WTC11 (cell line): ENCODE measurements around the gene PRR30. TPM values are rescaled to one million over a fixed set of nuclear protein-coding genes. Genes with fewer than 3 reads are reported as not detected.

Experiments
- ATAC-seq: fragments of 200-7000 bp; cut with Tn5 transposase; 2 replicates; pipeline ENCODE4 v1.10.0; 2021; ENCODE audit warnings: mild to moderate bottlenecking, moderate library complexity
- CTCF ChIA-PET: fragments of 300-600 bp; sonication (Branson Sonifier 250); formaldehyde crosslinking; loops from one replicate; lab custom pipeline; 2021; ENCODE audit warnings: antibody characterized with exemption; lab: Charles Lee
- POLR2A ChIA-PET: fragments of 350-600 bp; sonication (Branson Sonifier 250); formaldehyde crosslinking; loops from one replicate; lab custom pipeline; 2021; ENCODE audit warnings: antibody characterized with exemption; lab: Charles Lee
- DNase-seq: peaks from one replicate; pipeline ENCODE4 v3.0.0; 2021; ENCODE audit warnings: low spot score
- H3K27ac Mint-ChIP-seq: 2 replicates; pipeline ENCODE4 v1.8.0; 2021; ENCODE audit warnings: mixed read lengths
- H3K27me3 Mint-ChIP-seq: 2 replicates; pipeline ENCODE4 v1.8.0; 2021; ENCODE audit warnings: low read depth, mild to moderate bottlenecking, moderate library complexity, mixed read lengths
- H3K36me3 Mint-ChIP-seq: 2 replicates; pipeline ENCODE4 v1.8.0; 2021; ENCODE audit warnings: mixed read lengths
- H3K4me1 Mint-ChIP-seq: 2 replicates; pipeline ENCODE4 v1.8.0; 2022; ENCODE audit warnings: mixed read lengths
- H3K4me3 Mint-ChIP-seq: 2 replicates; pipeline ENCODE4 v1.8.0; 2021; ENCODE audit warnings: mild to moderate bottlenecking, moderate library complexity, mixed read lengths
- H3K9me3 Mint-ChIP-seq: 2 replicates; pipeline ENCODE4 v1.8.0; 2021; ENCODE audit warnings: mixed read lengths
- ATF1 ChIP-seq: sonication (generic); formaldehyde crosslinking; IDR thresholded peaks from 2 replicates; pipeline ENCODE4 v1.8.1; 2023; ENCODE audit warnings: mild to moderate bottlenecking, moderate library complexity, missing genetic modification reagents
- GABPB1 ChIP-seq: sonication (generic); formaldehyde crosslinking; IDR thresholded peaks from 2 replicates; pipeline ENCODE4 v1.8.1; 2023; ENCODE audit warnings: mild to moderate bottlenecking, missing genetic modification reagents
- GRHL2 ChIP-seq: fragments of 250-450 bp; sonication (Bioruptor Pico); IDR thresholded peaks from 2 replicates; pipeline ENCODE4 v1.8.0; 2022; ENCODE audit warnings: mild to moderate bottlenecking, moderate library complexity; ENCODE audit not compliant: insufficient replicate concordance, severe bottlenecking
- IRF2 ChIP-seq: sonication (generic); formaldehyde crosslinking; IDR thresholded peaks from 2 replicates; pipeline ENCODE4 v1.8.0; 2022; ENCODE audit warnings: low read depth, missing genetic modification reagents, borderline replicate concordance
- NFATC4 ChIP-seq: fragments of 250-450 bp; sonication (Bioruptor Pico); IDR thresholded peaks from 2 replicates; pipeline ENCODE4 v1.9.0; 2021; ENCODE audit warnings: mild to moderate bottlenecking
- ZNF396 ChIP-seq: fragments of 250-450 bp; sonication (Bioruptor Pico); IDR thresholded peaks from 2 replicates; pipeline ENCODE4 v1.8.0; 2021; ENCODE audit warnings: mild to moderate bottlenecking, moderate library complexity, borderline replicate concordance
- ZNF416 ChIP-seq: fragments of 250-450 bp; sonication (Bioruptor Pico); IDR thresholded peaks from 2 replicates; pipeline ENCODE4 v1.9.0; 2021; ENCODE audit warnings: mild to moderate bottlenecking, inconsistent platforms
- total RNA-seq: library from RNA; stranded (reverse); gene quantifications from 3 replicates; pipeline ENCODE4 v1.2.3, GENCODE V29; 2021
- TF ChIP-seq, protein P1 (sequence below): sonication (generic); formaldehyde crosslinking; conservative IDR thresholded peaks from 2 replicates; pipeline ENCODE4 v1.8.1; 2022; ENCODE audit warnings: mild to moderate bottlenecking, missing genetic modification reagents
- TF ChIP-seq, protein P2 (sequence below): fragments of 250-450 bp; sonication (Bioruptor Pico); conservative IDR thresholded peaks from 2 replicates; pipeline ENCODE4 v1.9.0; 2021; ENCODE audit warnings: mild to moderate bottlenecking
- TF ChIP-seq, protein P3 (sequence below): sonication (generic); formaldehyde crosslinking; IDR thresholded peaks from 2 replicates; pipeline ENCODE4 v1.8.0; 2023; ENCODE audit warnings: mild to moderate bottlenecking, missing genetic modification reagents
- TF ChIP-seq, protein P4 (sequence below): sonication (generic); formaldehyde crosslinking; IDR thresholded peaks from 2 replicates; pipeline ENCODE4 v1.8.0; 2023; ENCODE audit warnings: missing genetic modification reagents, mild to moderate bottlenecking, borderline replicate concordance

PRR30 gene
- total RNA-seq, 1 experiment from 2014 or later, result not detected

DNA sequence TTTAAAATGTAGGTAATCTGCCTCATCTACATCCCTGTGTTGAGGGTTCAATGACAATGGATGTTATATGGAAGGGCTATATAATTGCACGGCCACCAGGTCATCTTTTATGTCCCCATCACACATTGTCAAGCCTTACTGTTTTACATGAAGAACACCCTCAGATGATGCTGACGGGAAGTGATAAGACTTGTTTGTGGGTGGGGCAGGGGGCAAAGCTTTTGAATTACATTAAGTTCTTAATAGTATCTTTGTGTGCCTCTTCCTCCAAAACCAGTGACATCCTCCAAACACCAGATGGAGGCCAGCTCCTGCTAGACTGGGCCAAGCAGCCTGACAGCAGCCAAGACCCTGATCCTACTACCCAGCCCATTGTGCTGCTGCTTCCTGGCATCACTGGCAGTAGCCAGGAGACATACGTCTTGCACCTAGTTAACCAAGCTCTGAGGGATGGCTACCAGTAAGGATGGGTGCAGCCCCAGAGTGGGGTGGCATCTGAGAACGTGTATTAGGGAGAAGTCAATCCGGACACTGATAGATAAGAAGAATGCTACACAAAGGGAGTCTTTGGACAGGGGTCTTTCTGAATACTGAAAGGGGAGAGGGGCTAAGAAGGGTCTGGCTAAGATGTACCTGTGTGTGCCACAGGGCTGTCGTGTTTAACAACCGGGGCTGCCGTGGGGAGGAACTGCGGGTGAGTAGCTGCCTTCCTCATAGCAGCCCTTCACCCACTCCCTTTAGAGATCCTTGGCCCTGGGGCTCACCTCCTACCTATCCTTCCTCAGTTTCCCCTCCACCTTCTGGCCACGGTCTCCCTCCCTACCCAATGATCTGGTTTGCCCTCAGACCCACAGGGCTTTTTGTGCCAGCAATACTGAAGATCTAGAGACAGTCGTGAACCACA is 10.3 kb downstream of the PRR30 start (continued):
- TF ChIP-seq, protein P1, sequence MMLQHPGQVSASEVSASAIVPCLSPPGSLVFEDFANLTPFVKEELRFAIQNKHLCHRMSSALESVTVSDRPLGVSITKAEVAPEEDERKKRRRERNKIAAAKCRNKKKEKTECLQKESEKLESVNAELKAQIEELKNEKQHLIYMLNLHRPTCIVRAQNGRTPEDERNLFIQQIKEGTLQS (CRISPR knock-in tag), result no peak
- TF ChIP-seq, protein P2, sequence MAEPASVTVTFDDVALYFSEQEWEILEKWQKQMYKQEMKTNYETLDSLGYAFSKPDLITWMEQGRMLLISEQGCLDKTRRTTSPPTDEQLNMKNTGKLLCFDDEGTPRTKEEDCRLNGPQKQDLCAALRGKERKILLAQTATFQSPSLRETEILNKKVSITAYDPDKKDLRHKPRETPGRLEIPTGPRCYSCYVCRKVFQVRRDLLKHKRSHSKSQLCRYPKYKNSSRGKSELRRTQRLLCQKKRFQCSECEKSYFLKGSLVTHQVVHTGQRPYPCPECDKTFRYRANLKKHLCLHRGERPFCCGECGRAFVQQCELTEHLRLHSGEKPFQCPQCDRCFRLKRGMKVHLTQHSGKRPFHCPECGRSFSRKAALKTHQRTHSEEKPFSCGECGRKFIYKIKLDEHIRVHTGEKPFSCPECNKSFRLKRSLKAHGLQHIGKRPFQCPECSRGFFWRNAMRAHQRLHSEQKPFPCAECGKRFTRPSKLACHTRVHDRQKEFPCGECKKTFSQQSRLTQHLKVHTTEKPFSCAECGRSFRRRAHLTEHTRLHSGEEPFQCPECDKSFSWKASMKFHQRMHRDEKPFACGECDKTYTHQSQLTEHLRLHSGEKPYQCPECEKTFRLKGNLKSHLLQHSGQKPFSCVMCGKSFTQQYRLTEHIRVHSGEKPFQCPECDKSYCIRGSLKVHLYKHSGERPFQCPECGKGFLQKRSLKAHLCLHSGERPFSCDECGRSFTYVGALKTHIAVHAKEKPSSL, result no peak
- TF ChIP-seq, protein P3, sequence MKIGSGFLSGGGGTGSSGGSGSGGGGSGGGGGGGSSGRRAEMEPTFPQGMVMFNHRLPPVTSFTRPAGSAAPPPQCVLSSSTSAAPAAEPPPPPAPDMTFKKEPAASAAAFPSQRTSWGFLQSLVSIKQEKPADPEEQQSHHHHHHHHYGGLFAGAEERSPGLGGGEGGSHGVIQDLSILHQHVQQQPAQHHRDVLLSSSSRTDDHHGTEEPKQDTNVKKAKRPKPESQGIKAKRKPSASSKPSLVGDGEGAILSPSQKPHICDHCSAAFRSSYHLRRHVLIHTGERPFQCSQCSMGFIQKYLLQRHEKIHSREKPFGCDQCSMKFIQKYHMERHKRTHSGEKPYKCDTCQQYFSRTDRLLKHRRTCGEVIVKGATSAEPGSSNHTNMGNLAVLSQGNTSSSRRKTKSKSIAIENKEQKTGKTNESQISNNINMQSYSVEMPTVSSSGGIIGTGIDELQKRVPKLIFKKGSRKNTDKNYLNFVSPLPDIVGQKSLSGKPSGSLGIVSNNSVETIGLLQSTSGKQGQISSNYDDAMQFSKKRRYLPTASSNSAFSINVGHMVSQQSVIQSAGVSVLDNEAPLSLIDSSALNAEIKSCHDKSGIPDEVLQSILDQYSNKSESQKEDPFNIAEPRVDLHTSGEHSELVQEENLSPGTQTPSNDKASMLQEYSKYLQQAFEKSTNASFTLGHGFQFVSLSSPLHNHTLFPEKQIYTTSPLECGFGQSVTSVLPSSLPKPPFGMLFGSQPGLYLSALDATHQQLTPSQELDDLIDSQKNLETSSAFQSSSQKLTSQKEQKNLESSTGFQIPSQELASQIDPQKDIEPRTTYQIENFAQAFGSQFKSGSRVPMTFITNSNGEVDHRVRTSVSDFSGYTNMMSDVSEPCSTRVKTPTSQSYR (CRISPR knock-in tag), result no peak
- no peak for TF ChIP-seq GRHL2 (CRISPR knock-in tag)
- no peak for TF ChIP-seq IRF2
- no peak for TF ChIP-seq NFATC4 (CRISPR knock-in tag)

DNA sequence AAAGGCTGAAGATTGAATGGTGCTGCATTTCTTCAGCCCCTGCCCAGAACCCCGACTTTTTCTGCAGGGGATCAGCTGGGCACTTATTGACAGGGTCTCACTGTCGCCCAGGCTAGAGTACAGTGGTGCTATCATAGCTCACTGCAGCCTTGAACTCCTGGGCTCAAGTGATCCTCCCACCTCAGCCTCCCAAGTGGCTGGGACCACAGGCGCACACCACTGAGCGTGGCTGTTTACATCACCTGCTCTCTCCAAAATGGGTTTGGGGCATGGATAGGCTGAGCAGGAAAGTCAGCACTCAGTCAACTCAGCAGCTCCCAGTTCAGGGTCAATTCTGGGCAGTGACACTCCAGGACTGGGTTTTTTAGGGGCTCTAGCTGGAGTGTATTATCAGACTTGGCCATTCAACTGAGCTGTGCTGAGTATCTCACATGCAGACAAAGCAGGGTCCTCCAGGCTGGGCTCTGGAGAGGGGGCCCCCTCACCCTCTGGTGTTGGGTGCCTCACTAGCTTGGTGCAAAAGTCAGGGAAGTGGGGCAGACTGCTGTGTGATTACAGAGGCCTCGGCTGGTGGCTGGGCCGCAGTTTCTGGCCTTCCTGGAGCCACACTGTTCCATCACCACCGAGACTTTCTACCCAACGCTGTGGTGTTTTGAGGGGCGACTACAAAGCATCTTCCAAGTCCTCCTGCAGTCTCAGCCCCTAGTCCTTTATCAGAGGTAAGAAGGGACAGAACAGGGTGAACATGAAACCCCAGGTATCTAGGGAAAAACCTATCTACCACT is 11.1 kb downstream of the PRR30 start:
- peaks cover 17% of the 10 kb centered on the region for H3K36me3 Mint-ChIP-seq
- ATAC-seq, result no peak
- no peak overlapping the region for H3K27ac Mint-ChIP-seq
- DNase-seq, result no peak
- H3K9me3 Mint-ChIP-seq, result no peaks in the 10 kb centered on the region
- ChIA-PET CTCF (interaction anchor here (1.2 to 2.0 kb wide), 2 partner anchors 42 to 63 kb away, joined by 4 read pairs; no protein-coding TSS in a partner anchor), POLR2A (no interaction called here)
- H3K4me3 Mint-ChIP-seq, result no peak overlapping the region
- peaks cover 16% of the 10 kb centered on the region; the same call in 1 of the 2 replicates for H3K4me1 Mint-ChIP-seq
- TF ChIP-seq, protein P4, sequence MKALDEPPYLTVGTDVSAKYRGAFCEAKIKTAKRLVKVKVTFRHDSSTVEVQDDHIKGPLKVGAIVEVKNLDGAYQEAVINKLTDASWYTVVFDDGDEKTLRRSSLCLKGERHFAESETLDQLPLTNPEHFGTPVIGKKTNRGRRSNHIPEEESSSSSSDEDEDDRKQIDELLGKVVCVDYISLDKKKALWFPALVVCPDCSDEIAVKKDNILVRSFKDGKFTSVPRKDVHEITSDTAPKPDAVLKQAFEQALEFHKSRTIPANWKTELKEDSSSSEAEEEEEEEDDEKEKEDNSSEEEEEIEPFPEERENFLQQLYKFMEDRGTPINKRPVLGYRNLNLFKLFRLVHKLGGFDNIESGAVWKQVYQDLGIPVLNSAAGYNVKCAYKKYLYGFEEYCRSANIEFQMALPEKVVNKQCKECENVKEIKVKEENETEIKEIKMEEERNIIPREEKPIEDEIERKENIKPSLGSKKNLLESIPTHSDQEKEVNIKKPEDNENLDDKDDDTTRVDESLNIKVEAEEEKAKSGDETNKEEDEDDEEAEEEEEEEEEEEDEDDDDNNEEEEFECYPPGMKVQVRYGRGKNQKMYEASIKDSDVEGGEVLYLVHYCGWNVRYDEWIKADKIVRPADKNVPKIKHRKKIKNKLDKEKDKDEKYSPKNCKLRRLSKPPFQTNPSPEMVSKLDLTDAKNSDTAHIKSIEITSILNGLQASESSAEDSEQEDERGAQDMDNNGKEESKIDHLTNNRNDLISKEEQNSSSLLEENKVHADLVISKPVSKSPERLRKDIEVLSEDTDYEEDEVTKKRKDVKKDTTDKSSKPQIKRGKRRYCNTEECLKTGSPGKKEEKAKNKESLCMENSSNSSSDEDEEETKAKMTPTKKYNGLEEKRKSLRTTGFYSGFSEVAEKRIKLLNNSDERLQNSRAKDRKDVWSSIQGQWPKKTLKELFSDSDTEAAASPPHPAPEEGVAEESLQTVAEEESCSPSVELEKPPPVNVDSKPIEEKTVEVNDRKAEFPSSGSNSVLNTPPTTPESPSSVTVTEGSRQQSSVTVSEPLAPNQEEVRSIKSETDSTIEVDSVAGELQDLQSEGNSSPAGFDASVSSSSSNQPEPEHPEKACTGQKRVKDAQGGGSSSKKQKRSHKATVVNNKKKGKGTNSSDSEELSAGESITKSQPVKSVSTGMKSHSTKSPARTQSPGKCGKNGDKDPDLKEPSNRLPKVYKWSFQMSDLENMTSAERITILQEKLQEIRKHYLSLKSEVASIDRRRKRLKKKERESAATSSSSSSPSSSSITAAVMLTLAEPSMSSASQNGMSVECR (CRISPR knock-in tag), result peak; percentile 24; the same call in 1 of the 2 replicates
- TF ChIP-seq ZNF396, result no peak
- peaks cover 19% of the 10 kb centered on the region for H3K27me3 Mint-ChIP-seq

DNA sequence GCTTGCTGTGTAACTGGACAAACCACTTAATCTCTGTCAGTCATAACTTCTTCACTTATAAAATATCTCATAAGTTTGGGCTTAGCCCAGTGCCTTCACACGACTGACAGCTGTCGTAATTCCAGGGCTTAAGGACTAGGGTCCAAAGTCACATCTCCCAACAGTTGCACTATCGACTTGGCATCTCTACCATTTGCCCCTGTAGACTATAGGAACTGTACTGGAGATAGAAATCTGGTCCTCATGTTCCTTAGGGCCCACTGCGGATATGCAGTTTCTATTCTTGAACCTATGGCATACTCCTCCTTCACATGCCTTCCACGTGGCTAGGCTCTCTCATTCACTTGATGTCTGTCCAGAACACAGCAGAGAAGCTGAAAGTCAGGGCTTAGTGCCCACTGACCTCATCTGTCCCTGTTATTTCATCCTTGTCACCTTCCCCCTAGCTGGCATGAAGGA is 12.9 kb downstream of the PRR30 start:
- Mint-ChIP-seq H3K27me3 (peaks cover 37% of the 10 kb centered on the region), H3K27ac (no peak overlapping the region), H3K4me3 (no peak overlapping the region), H3K9me3 (no peaks in the 10 kb centered on the region), H3K36me3 (peaks cover 8% of the 10 kb centered on the region)
- ChIA-PET CTCF (interaction anchor here (1.3 kb wide), 1 partner anchor 65 kb away, joined by 8 read pairs; no protein-coding TSS in a partner anchor), POLR2A (no interaction called here)
- no peak for DNase-seq
- TF ChIP-seq ATF1 (CRISPR knock-in tag), result no peak
- TF ChIP-seq ZNF416 (CRISPR knock-in tag), result no peak
- TF ChIP-seq GABPB1 (CRISPR knock-in tag), result 0 out of 2 replicates have a peak, but pooled peaks have one; percentile 14
- TF ChIP-seq, all 79 proteins: peak for 1
- no peak for ATAC-seq
- H3K4me1 Mint-ChIP-seq, result peaks cover 16% of the 10 kb centered on the region; the same call in 1 of the 2 replicates
